Natural killer cell treated with Interleukin-12 subunit alpha and Interleukin-12 subunit beta and Interleukin-15 and Interleukin-18, amount 100 ng/mL, for 72 hours (primary cell): ENCODE data around the gene RFX7. TPM values are rescaled to one million over a fixed set of nuclear protein-coding genes. Genes with fewer than 3 reads are reported as not detected.
"Not testable (repeated sequence)": the region's sequence is repeated elsewhere in the genome, so short reads cannot be mapped to it uniquely, and the experiment has no call there.

Source experiments
- ATAC-seq, 2 donors: fragments of 150-1000 bp; cut with Tn5 transposase in 1 of 2; sonication (Bioruptor Pico), chemical (Tn5 transposase) in 1 of 2; 2 replicates each; pipeline ENCODE4 v1.10.0; 2021
- DNase-seq: peaks from one replicate; pipeline ENCODE4 v3.0.0; 2022; ENCODE audit warnings: low spot score
- H3K27ac Mint-ChIP-seq, 2 donors: 1 replicate in 1 of 2; 2 replicates in 1 of 2; pipeline ENCODE4 v1.8.0; 2022; ENCODE audit warnings: mixed read lengths in 2 of 2, mild to moderate bottlenecking in 1 of 2, moderate library complexity in 1 of 2
- H3K27me3 Mint-ChIP-seq, 2 donors: 1 replicate in 1 of 2; 2 replicates in 1 of 2; pipeline ENCODE4 v1.8.0; 2022; ENCODE audit warnings: mixed read lengths in 2 of 2
- H3K36me3 Mint-ChIP-seq: one replicate; pipeline ENCODE4 v1.8.0; 2022; ENCODE audit warnings: mixed read lengths
- H3K4me1 Mint-ChIP-seq, 2 donors: 1 replicate in 1 of 2; 2 replicates in 1 of 2; pipeline ENCODE4 v1.8.0; 2022; ENCODE audit warnings: low read depth in 2 of 2, mixed read lengths in 2 of 2, mild to moderate bottlenecking in 1 of 2
- H3K4me3 Mint-ChIP-seq: one replicate; pipeline ENCODE4 v1.8.0; 2022; ENCODE audit warnings: mixed read lengths
- H3K9me3 Mint-ChIP-seq: 2 replicates; pipeline ENCODE4 v1.8.0; 2022; ENCODE audit warnings: mixed read lengths
- total RNA-seq, 2 donors: library from RNA; stranded (reverse); gene quantifications; one replicate each; pipeline ENCODE4 v1.2.3, GENCODE V29; 2022

RFX7 gene
- total RNA-seq, 2 donors from 2014 or later, result 19.5 to 28.1 TPM

- no peak for DNase-seq
- peak overlapping the region; percentile 54 to 77 for H3K27ac Mint-ChIP-seq
- peaks cover 34 to 49% of the 10 kb centered on the region in 2 donors for H3K4me1 Mint-ChIP-seq
- H3K36me3 Mint-ChIP-seq, result peaks cover 23% of the 10 kb centered on the region
- no peaks in the 10 kb centered on the region for H3K9me3 Mint-ChIP-seq
- peak overlapping the region; percentile 64 for H3K4me3 Mint-ChIP-seq
- ATAC-seq, result peak; percentile 74
- H3K27me3 Mint-ChIP-seq, result no peaks in the 10 kb centered on the region
Observed at GRCh38 chr15:56174649-56175048, 69.0 kb downstream of the RFX7 start.

- Mint-ChIP-seq H3K9me3 (no peaks in the 10 kb centered on the region), H3K4me1 (peaks cover 34 to 39% of the 10 kb centered on the region in 2 donors), H3K4me3 (no peak overlapping the region), H3K36me3 (peaks cover 23% of the 10 kb centered on the region), H3K27me3 (no peaks in the 10 kb centered on the region), H3K27ac (peak overlapping the region in 1 of 2 donors; percentile 34)
- peak in 1 of 2 donors; percentile 77 for ATAC-seq
- no peak for DNase-seq
Observed at GRCh38 chr15:56168394-56168793, 75.3 kb downstream of the RFX7 start.

DNA sequence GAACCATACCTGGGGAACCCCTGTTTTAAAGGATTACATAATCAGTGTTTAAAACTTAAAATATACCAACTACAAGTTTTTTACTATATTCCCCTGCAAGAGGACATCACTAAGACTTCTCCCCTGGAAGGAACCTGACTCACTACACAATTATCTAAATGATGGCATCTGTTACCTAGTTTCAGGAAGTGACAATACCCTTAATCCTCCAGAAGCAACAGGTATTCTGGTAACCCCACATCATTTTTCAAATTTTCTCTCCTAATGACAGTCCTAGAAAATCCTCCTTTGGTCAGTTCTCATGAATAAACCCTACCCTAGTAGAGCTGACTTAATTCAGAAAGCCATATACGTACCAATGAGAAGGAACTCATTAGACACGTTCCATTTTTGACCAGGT, 78.4 kb downstream of the RFX7 start:
- H3K27ac Mint-ChIP-seq, result no peak overlapping the region
- peaks cover 22% of the 10 kb centered on the region in 2 donors for H3K4me1 Mint-ChIP-seq
- no peaks in the 10 kb centered on the region for H3K9me3 Mint-ChIP-seq
- H3K27me3 Mint-ChIP-seq, result no peaks in the 10 kb centered on the region
- no peak overlapping the region for H3K4me3 Mint-ChIP-seq
- DNase-seq (no peak), ATAC-seq (no peak)
- H3K36me3 Mint-ChIP-seq, result no peaks in the 10 kb centered on the region

DNA sequence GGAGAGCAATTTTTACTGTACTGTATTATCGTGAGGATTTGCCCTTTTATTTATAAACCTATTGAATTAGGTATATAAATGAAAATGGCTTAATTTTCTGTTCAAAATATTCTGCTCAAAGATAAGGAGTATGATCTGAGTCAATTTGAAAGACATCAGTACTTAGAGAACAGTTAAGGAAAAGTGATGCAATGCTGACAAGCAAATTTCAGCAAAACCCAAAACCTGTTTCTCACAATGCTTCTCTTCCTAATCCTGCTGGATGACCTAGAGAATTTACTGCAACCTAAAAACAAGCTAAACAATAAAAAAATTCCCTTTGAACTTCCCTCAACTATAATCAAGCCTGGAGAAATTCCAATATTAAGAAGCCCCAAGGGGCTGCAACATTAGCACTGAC, 82.7 kb downstream of the RFX7 start:
- no peak overlapping the region for H3K4me3 Mint-ChIP-seq
- H3K9me3 Mint-ChIP-seq, result no peaks in the 10 kb centered on the region

GRCh38 chr15:56156877-56157276, 86.8 kb downstream of the RFX7 start:
- no peak overlapping the region for H3K4me3 Mint-ChIP-seq
- no peaks in the 10 kb centered on the region for H3K27me3 Mint-ChIP-seq
- peaks cover 22 to 27% of the 10 kb centered on the region in 2 donors for H3K4me1 Mint-ChIP-seq
- ATAC-seq (no peak), DNase-seq (no peak)
- H3K36me3 Mint-ChIP-seq, result peaks cover 15% of the 10 kb centered on the region
- no peaks in the 10 kb centered on the region for H3K9me3 Mint-ChIP-seq
- H3K27ac Mint-ChIP-seq, result no peak overlapping the region

More for the DNA sequence above, 82.7 kb downstream of the RFX7 start:
- H3K4me1 Mint-ChIP-seq, result peaks cover 10 to 22% of the 10 kb centered on the region in 2 donors
- DNase-seq (no peak), ATAC-seq (no peak)
- H3K36me3 Mint-ChIP-seq, result no peaks in the 10 kb centered on the region
- H3K27me3 Mint-ChIP-seq, result no peaks in the 10 kb centered on the region
- no peak overlapping the region for H3K27ac Mint-ChIP-seq

DNA sequence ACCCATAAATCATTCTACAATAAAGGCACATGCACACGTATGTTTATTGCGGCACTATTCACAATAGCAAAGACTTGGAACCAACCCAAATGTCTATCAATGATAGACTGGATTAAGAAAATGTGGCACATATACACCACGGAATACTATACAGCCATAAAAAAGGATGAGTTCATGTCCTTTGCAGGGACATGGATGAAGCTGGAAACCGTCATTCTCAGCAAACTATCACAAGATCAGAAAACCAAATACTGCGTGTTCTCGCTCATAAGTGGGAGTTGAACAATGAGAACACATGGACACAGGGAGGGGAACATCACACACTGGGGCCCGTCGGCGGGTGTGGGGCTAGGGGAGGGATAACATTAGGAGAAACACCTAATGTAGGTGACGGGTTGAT, 88.4 kb downstream of the RFX7 start:
- not testable (repeated sequence) for H3K4me3 Mint-ChIP-seq, H3K27me3 Mint-ChIP-seq, DNase-seq, ATAC-seq, H3K27ac Mint-ChIP-seq, H3K9me3 Mint-ChIP-seq
- Mint-ChIP-seq H3K4me1 (peaks cover 35 to 37% of the 10 kb centered on the region in 2 donors), H3K36me3 (peaks cover 15% of the 10 kb centered on the region)

DNA sequence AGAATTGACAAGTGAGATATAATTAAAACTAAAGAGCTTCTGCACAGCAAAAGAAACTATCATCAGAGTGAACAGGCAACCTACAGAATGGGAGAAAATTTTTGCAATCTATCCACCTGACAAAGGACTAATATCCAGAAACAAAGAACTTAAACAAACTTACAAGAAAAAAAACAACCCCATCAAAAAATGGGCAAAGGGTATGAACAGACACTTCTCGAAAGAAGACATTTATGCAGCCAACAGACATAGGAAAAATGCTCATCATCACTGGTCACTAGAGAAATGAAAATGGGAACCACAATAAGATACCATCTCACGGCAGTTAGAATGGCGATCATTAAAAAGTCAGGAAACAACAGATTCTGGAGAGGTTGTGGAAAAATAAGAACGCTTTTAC, 88.9 kb downstream of the RFX7 start:
- Mint-ChIP-seq H3K4me1 (peaks cover 35 to 36% of the 10 kb centered on the region in 2 donors), H3K36me3 (peaks cover 15% of the 10 kb centered on the region)
- H3K27ac Mint-ChIP-seq, DNase-seq, ATAC-seq, H3K9me3 Mint-ChIP-seq, H3K27me3 Mint-ChIP-seq, H3K4me3 Mint-ChIP-seq: not testable (repeated sequence)

- no peak for DNase-seq
- ATAC-seq, result no peak
- peaks cover 15% of the 10 kb centered on the region for H3K36me3 Mint-ChIP-seq
- H3K4me3 Mint-ChIP-seq, result no peak overlapping the region
- H3K27me3 Mint-ChIP-seq, result no peaks in the 10 kb centered on the region
- H3K27ac Mint-ChIP-seq, result no peak overlapping the region
- no peaks in the 10 kb centered on the region for H3K9me3 Mint-ChIP-seq
- H3K4me1 Mint-ChIP-seq, result peaks cover 39 to 49% of the 10 kb centered on the region in 2 donors
Observed at GRCh38 chr15:56150204-56150603, 93.5 kb downstream of the RFX7 start.

DNA sequence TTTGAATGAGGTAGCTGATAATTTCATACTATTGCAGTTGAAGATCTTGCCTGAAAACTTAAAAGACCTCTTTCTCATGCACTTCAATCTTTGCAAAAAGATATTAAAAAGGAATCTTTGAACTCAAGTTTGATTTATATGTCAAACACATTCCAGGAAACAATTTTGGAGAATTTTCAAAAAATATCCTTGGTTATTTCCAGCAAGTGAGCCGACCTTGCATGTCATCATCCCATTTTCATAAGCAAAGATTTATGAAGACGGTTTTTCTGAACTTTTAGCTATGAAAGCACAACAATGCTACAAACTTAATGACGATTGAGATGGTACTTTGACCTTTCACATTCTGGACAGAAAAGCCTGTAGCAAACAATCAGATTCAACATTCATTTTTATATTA, 95.6 kb downstream of the RFX7 start:
- no peak overlapping the region for H3K4me3 Mint-ChIP-seq
- no peaks in the 10 kb centered on the region for H3K27me3 Mint-ChIP-seq
- no peaks in the 10 kb centered on the region for H3K9me3 Mint-ChIP-seq
- no peak overlapping the region for H3K27ac Mint-ChIP-seq
- ATAC-seq, result no peak
- no peak for DNase-seq
- H3K4me1 Mint-ChIP-seq, result peaks cover 33 to 38% of the 10 kb centered on the region in 2 donors
- H3K36me3 Mint-ChIP-seq, result no peaks in the 10 kb centered on the region

DNA sequence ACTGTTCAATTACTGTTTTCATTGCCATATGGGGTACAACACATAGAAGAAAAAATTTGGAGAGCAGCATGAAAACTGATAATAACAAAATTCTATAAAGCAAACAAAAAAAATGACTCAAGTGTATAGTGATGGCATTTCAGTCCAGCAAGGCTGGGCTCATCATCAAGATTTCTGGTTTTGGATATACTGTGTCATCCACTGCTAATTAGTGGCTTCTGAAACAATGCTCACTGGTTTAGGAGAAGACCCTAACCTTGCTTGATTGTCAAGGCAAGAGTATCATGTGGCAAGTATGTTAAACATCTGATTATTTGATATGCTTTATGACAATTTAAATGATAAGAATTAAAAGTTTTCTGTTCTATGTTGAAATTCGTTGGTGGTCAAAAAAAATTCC, 96.9 kb downstream of the RFX7 start:
- Mint-ChIP-seq H3K36me3 (peaks cover 6% of the 10 kb centered on the region), H3K4me3 (no peak overlapping the region), H3K27me3 (no peaks in the 10 kb centered on the region), H3K27ac (no peak overlapping the region), H3K4me1 (peaks cover 25 to 26% of the 10 kb centered on the region in 2 donors), H3K9me3 (no peaks in the 10 kb centered on the region)
- no peak for DNase-seq
- ATAC-seq, result no peak

DNA sequence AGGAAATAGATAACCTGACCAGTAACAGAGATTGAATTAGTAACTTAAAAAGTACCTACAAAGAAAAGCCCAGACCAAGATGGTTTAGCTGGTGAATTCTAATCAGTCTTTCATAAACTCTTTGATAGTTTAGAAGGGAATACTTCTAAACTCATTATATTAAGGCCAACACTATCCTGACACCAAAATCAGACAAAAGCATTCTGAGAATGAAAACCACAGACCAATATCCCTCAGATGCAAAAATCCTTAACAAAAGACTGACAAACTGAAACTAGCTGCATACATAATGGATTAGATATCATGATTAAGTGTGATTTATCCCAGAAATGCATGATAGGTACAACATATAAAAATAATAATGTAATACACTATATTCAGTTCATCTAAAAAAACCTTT, 115.6 kb downstream of the RFX7 start:
- no peak for ATAC-seq
- no peak for DNase-seq
- H3K27me3 Mint-ChIP-seq, result no peaks in the 10 kb centered on the region
- no peak overlapping the region for H3K4me3 Mint-ChIP-seq
- peaks cover 47% of the 10 kb centered on the region for H3K36me3 Mint-ChIP-seq
- peaks cover 0 to 5% of the 10 kb centered on the region in 2 donors for H3K4me1 Mint-ChIP-seq
- peaks cover 5% of the 10 kb centered on the region for H3K9me3 Mint-ChIP-seq
- no peak overlapping the region for H3K27ac Mint-ChIP-seq

DNA sequence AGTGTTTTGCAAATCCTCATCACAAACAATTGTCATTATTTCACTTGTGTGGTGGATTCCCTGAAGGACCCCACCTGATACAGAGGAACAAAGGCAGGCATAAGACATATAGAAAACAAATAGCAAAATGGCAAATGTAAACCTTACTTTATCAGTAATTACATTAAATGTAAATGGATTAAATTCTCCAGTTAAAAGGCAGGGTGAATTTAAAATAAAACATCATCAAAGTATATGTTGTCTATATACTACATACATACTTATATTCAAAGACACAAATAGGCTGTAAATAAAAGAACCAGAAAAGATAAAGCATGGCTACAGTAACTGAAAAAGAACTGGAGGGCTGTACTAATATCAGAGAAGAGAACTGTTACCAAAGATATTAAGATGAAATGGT, 117.3 kb downstream of the RFX7 start:
- peaks cover 11% of the 10 kb centered on the region for H3K9me3 Mint-ChIP-seq
- DNase-seq (no peak), ATAC-seq (no peak)
- no peak overlapping the region for H3K4me3 Mint-ChIP-seq
- H3K36me3 Mint-ChIP-seq, result peaks cover 53% of the 10 kb centered on the region
- H3K4me1 Mint-ChIP-seq, result peaks cover 0 to 5% of the 10 kb centered on the region in 2 donors
- H3K27ac Mint-ChIP-seq, result no peak overlapping the region
- H3K27me3 Mint-ChIP-seq, result no peaks in the 10 kb centered on the region

DNA sequence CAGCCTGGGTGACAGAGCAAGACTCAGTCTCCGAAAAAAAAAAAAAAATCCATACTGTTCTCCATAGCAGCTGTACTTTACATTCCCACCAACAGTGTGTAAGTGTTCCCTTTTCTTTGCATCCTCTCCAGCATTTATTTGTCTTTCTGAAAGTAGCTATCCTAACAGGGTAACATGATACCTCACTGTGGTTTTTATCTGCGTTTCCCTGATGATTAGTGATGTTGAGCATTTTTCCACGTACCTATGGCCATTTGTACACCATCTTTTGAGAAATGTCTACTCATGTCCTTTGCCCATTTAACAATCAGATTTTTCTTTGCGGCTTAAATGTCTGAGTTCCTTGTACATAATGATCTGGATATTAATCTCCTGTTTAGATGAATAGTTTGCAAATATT, 119.3 kb downstream of the RFX7 start:
- no peaks in the 10 kb centered on the region for H3K27me3 Mint-ChIP-seq
- H3K36me3 Mint-ChIP-seq, result peaks cover 47% of the 10 kb centered on the region
- H3K4me3 Mint-ChIP-seq, result no peak overlapping the region
- no peak for ATAC-seq
- H3K9me3 Mint-ChIP-seq, result peaks cover 13% of the 10 kb centered on the region
- H3K4me1 Mint-ChIP-seq, result peaks cover 0 to 5% of the 10 kb centered on the region in 2 donors
- H3K27ac Mint-ChIP-seq, result no peak overlapping the region
- no peak for DNase-seq

GRCh38 chr15:56105855-56106254, 137.8 kb downstream of the RFX7 start:
- Mint-ChIP-seq H3K4me3 (no peak overlapping the region), H3K27ac (no peak overlapping the region), H3K4me1 (no peaks in the 10 kb centered on the region), H3K36me3 (no peaks in the 10 kb centered on the region), H3K9me3 (no peaks in the 10 kb centered on the region), H3K27me3 (no peaks in the 10 kb centered on the region)
- ATAC-seq (no peak), DNase-seq (no peak)

- DNase-seq, result no peak
- Mint-ChIP-seq H3K9me3 (no peaks in the 10 kb centered on the region), H3K27me3 (no peaks in the 10 kb centered on the region), H3K4me3 (no peak overlapping the region), H3K27ac (no peak overlapping the region), H3K4me1 (no peaks in the 10 kb centered on the region), H3K36me3 (no peaks in the 10 kb centered on the region)
- no peak for ATAC-seq
Observed at GRCh38 chr15:56102441-56102840, 141.2 kb downstream of the RFX7 start.
